ENCODE measurements around the gene GATA5.

The GATA5 gene

GRCh38 chr20:62493253-62493885, 17.6 kb upstream of the GATA5 start:
- TF ChIP-seq TAF1 (IDR thresholded peaks at IDR 0.05; ENCODE audit: borderline replicate concordance, insufficient read depth, low read length) (no peak), POLR2AphosphoS5 (IDR thresholded peaks at IDR 0.05; ENCODE audit: low read depth, low read length) (no peak), SIN3A (IDR thresholded peaks at IDR 0.05; ENCODE audit: borderline replicate concordance, insufficient read depth, low read length) (no peak), FOXP2 (optimal IDR thresholded peaks at IDR 0.05; ENCODE audit: borderline replicate concordance, extremely low read depth, extremely low read length, insufficient read depth) (no peak)
- TF ChIP-seq, protein P1, sequence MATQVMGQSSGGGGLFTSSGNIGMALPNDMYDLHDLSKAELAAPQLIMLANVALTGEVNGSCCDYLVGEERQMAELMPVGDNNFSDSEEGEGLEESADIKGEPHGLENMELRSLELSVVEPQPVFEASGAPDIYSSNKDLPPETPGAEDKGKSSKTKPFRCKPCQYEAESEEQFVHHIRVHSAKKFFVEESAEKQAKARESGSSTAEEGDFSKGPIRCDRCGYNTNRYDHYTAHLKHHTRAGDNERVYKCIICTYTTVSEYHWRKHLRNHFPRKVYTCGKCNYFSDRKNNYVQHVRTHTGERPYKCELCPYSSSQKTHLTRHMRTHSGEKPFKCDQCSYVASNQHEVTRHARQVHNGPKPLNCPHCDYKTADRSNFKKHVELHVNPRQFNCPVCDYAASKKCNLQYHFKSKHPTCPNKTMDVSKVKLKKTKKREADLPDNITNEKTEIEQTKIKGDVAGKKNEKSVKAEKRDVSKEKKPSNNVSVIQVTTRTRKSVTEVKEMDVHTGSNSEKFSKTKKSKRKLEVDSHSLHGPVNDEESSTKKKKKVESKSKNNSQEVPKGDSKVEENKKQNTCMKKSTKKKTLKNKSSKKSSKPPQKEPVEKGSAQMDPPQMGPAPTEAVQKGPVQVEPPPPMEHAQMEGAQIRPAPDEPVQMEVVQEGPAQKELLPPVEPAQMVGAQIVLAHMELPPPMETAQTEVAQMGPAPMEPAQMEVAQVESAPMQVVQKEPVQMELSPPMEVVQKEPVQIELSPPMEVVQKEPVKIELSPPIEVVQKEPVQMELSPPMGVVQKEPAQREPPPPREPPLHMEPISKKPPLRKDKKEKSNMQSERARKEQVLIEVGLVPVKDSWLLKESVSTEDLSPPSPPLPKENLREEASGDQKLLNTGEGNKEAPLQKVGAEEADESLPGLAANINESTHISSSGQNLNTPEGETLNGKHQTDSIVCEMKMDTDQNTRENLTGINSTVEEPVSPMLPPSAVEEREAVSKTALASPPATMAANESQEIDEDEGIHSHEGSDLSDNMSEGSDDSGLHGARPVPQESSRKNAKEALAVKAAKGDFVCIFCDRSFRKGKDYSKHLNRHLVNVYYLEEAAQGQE (IDR thresholded peaks at IDR 0.05; ENCODE audit: insufficient read depth in 1 of 2, low read depth in 2 of 2, low read length in 2 of 2) = no peak

DNA sequence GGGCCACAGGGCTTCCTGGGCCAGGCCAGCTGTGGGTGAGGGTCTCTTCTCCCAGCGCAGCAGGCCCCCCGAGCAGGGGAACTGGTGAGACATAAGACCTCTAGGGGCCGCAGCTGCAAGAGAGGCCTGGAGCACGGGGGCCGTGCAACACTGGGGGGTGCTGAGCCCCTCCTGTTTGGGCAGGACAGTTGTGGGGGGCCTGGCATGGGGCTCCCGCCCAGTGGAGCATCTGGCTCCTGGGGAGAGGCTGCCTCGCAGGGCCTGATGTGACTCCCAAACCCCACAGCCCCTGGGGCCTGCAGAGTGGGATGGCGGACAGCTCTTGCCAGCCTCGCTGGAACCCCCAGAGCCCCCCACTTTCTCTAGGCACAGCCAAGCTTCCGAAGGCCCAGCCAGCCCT, 16.9 kb upstream of the GATA5 start:
- TF ChIP-seq FOXP2 (optimal IDR thresholded peaks at IDR 0.05; ENCODE audit: borderline replicate concordance, extremely low read depth, extremely low read length, insufficient read depth) = no peak
- TF ChIP-seq, protein P1 (IDR thresholded peaks at IDR 0.05; ENCODE audit: insufficient read depth in 1 of 2, low read depth in 2 of 2, low read length in 2 of 2) = no peak
- no peak for TF ChIP-seq POLR2AphosphoS5 (IDR thresholded peaks at IDR 0.05; ENCODE audit: low read depth, low read length)

DNA sequence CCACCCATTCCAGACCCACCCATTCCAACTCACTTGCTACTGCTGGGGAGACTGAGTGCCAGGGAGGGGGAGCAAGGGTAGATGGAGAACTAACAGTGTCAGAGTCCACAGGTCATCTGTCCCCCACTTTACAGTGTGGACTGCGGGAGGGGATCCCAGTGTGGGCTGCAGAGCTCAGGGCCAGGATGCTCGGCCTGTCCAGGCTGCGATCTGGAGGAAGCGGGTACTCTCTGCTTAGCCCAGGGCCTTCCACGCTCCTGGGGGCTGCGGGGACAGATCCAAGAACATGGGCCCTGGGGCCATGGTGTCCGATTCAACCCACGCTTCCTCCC, 14.1 kb upstream of the GATA5 start:
- TF ChIP-seq TAF1 (IDR thresholded peaks at IDR 0.05; ENCODE audit: borderline replicate concordance, insufficient read depth, low read length) = no peak
- TF ChIP-seq FOXP2 (optimal IDR thresholded peaks at IDR 0.05; ENCODE audit: borderline replicate concordance, extremely low read depth, extremely low read length, insufficient read depth) = no peak
- TF ChIP-seq POLR2AphosphoS5 (IDR thresholded peaks at IDR 0.05; ENCODE audit: low read depth, low read length) = no peak
- TF ChIP-seq, protein P1 (IDR thresholded peaks at IDR 0.05; ENCODE audit: insufficient read depth in 1 of 2, low read depth in 2 of 2, low read length in 2 of 2) = no peak
- TF ChIP-seq SIN3A (IDR thresholded peaks at IDR 0.05; ENCODE audit: borderline replicate concordance, insufficient read depth, low read length) = no peak

DNA sequence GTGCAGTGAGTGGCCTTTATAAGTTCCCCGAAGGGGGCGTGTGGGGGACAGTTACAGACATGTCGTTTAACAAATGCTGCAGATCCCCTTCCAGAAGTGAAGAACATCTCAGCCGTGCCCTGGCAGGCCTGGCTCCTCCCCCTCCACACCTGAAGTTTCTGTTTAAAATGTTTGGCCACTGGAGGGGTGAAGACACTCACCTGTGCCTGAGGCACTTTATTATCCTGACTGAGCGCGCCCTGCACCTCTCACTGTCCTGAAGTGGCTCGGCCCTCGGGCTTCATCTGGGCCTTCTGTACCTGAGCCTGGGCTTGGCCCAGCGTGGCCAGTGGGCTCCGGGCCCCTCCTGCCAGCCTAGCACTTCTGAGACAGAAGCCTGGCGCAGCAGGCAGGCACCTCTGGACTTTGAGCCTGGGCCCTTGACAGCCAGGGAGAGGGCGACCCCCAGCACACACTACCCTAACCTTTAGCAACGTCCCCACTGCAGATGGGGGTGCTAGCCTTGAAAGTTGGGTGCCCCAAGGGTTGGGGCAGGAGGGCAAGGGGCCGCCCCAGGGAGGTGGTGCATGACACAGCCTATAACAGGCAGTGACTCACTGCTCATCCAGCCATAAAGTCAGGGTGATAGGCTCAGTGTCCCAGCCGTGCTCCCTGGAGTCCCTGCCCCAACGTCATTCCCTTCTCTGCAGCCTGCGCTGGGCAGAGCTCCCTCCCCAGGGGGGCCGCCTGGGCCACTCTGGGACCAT, 13.6 kb upstream of the GATA5 start:
- TF ChIP-seq FOXP2 (optimal IDR thresholded peaks at IDR 0.05; ENCODE audit: borderline replicate concordance, extremely low read depth, extremely low read length, insufficient read depth) (no peak), POLR2AphosphoS5 (IDR thresholded peaks at IDR 0.05; ENCODE audit: low read depth, low read length) (no peak), TAF1 (IDR thresholded peaks at IDR 0.05; ENCODE audit: borderline replicate concordance, insufficient read depth, low read length) (no peak), SIN3A (IDR thresholded peaks at IDR 0.05; ENCODE audit: borderline replicate concordance, insufficient read depth, low read length) (no peak)
- TF ChIP-seq, protein P1 (IDR thresholded peaks at IDR 0.05; ENCODE audit: insufficient read depth in 1 of 2, low read depth in 2 of 2, low read length in 2 of 2) = no peak
